ENCODE results near the gene IFITM1. TPM values are rescaled to one million over a fixed set of nuclear protein-coding genes. Genes with fewer than 3 reads are reported as not detected.

Gene IFITM1
- total and polyA plus RNA-seq, 10 donors: 314 to 670 (median 496) TPM

- 91 to 97% (median 95%) methylated on average over 2 of the region's 2 CpGs for WGBS, 5 donors
- intact Hi-C loops (cut with DNase I; ENCODE audit: low total_unique reads): no loop called here
- peak; percentile 6 for DNase-seq
- Histone ChIP-seq H3K27ac (peak overlapping the region in 5 of 8 donors; percentile 12 to 99 (median 97)), H3K4me3 (no peak overlapping the region), H3K27me3 (replicated peaks in 1 of 7) (no peaks in the 10 kb centered on the region), H3K36me3 (peaks cover 0 to 19% (median 0%) of the 10 kb centered on the region in 6 donors), H3K9me3 (no peaks in the 10 kb centered on the region), H3K4me1 (peaks cover 41 to 81% (median 65%) of the 10 kb centered on the region in 6 donors)
- TF ChIP-seq, protein P1, sequence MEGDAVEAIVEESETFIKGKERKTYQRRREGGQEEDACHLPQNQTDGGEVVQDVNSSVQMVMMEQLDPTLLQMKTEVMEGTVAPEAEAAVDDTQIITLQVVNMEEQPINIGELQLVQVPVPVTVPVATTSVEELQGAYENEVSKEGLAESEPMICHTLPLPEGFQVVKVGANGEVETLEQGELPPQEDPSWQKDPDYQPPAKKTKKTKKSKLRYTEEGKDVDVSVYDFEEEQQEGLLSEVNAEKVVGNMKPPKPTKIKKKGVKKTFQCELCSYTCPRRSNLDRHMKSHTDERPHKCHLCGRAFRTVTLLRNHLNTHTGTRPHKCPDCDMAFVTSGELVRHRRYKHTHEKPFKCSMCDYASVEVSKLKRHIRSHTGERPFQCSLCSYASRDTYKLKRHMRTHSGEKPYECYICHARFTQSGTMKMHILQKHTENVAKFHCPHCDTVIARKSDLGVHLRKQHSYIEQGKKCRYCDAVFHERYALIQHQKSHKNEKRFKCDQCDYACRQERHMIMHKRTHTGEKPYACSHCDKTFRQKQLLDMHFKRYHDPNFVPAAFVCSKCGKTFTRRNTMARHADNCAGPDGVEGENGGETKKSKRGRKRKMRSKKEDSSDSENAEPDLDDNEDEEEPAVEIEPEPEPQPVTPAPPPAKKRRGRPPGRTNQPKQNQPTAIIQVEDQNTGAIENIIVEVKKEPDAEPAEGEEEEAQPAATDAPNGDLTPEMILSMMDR (IDR thresholded peaks at IDR 0.05 in 8 of 11, conservative IDR thresholded peaks at IDR 0.05 in 3 of 11): no peak
- TF ChIP-seq POLR2A (IDR thresholded peaks at IDR 0.05) (no peak), POLR2AphosphoS5 (IDR thresholded peaks at IDR 0.05) (no peak)
These were observed 16.0 kb downstream of the IFITM1 start for GRCh38 chr11:329886-330253.

DNA sequence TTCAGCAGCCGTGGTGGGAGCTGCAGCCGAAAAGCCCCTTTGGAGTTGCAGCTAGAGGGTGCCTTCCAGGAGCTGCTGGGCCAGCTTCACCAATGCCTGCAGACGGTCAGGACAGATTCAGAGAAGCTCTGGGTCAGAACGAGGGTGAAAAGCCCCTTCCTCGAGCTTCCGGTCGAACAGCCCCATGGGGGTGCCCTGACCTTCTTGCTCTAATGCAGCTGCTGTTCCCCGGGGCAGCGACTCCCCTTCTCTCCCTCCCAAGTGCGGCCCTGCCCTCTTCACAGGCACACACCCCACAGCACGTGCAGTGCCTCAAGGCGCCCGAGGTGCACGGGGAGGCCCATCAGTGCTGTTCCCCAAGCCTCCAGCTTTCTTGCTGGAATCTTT is 16.5 kb downstream of the IFITM1 start:
- DNase-seq: peak; percentile 82
- Histone ChIP-seq H3K36me3 (peaks cover 0 to 19% (median 0%) of the 10 kb centered on the region in 6 donors), H3K27me3 (replicated peaks in 1 of 7) (no peaks in the 10 kb centered on the region), H3K4me1 (peaks cover 41 to 80% (median 65%) of the 10 kb centered on the region in 6 donors), H3K27ac (peak overlapping the region in 5 of 8 donors; percentile 12 to 99 (median 97)), H3K4me3 (no peak overlapping the region), H3K9me3 (no peaks in the 10 kb centered on the region)
- no peak for TF ChIP-seq POLR2A (IDR thresholded peaks at IDR 0.05)
- TF ChIP-seq, protein P1 (IDR thresholded peaks at IDR 0.05 in 8 of 11, conservative IDR thresholded peaks at IDR 0.05 in 3 of 11): no peak
- TF ChIP-seq POLR2AphosphoS5 (IDR thresholded peaks at IDR 0.05): no peak
- 69 to 83% (median 72%) methylated on average over 14 of the region's 14 CpGs for WGBS, 5 donors
- intact Hi-C loops (cut with DNase I; ENCODE audit: low total_unique reads): no loop called here

DNA sequence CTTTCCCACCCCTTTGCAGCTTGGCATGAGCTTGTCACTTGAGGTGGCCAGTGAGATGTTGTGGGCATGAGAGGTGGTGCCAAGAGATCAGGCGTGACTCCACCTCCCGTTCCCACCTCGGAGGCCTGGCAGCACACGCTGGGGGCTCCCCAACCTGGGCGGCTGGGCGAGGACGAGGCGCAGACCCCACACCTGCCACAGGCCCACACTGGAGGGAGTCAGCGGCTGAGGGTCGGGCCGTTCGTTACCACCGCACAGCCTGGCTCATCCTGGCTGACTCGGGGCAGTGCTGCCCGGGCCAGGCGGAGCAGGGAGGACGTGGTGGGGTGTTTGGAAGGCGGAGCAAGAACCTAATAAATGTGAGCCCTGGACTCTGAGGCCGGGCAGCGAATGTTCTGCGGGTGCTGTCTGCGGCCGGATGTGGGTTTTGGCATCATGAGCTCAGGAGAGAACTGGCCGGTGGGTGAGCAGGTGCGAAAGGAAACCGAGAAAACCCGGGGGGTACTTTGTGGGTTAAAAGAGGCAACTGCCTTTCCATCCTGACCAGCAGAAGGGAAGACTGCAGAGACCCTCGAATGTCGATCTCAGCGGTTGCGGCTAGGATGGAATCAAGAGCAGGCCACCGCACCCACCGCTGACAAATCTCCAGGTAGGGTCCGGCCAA is 17.0 kb downstream of the IFITM1 start:
- intact Hi-C loops (cut with DNase I; ENCODE audit: low total_unique reads): no loop called here
- peak overlapping the region in 1 of 8 donors; percentile 22 for H3K4me3 ChIP-seq
- TF ChIP-seq POLR2A (IDR thresholded peaks at IDR 0.05): no peak
- TF ChIP-seq, protein P1 (IDR thresholded peaks at IDR 0.05 in 8 of 11, conservative IDR thresholded peaks at IDR 0.05 in 3 of 11): no peak
- TF ChIP-seq POLR2AphosphoS5 (IDR thresholded peaks at IDR 0.05): peak in 2 of 3 donors; percentile 53 to 60
- no peaks in the 10 kb centered on the region for H3K27me3 ChIP-seq (replicated peaks in 1 of 7)
- H3K9me3 ChIP-seq: no peaks in the 10 kb centered on the region
- H3K4me1 ChIP-seq: peaks cover 37 to 80% (median 65%) of the 10 kb centered on the region in 6 donors
- 68 to 78% (median 68%) methylated on average over 27 to 34 of the region's 34 CpGs for WGBS, 5 donors
- peaks cover 0 to 19% (median 0%) of the 10 kb centered on the region in 6 donors for H3K36me3 ChIP-seq
- H3K27ac ChIP-seq: peak overlapping the region in 5 of 8 donors; percentile 12 to 99 (median 97)
- peak; percentile 85 for DNase-seq

GRCh38 chr11:331358-332060 is 17.7 kb downstream of the IFITM1 start:
- H3K4me1 ChIP-seq: peaks cover 35 to 80% (median 65%) of the 10 kb centered on the region in 6 donors
- peaks cover 0 to 19% (median 0%) of the 10 kb centered on the region in 6 donors for H3K36me3 ChIP-seq
- peak overlapping the region in 4 of 8 donors; percentile 41 to 99 (median 98) for H3K27ac ChIP-seq
- TF ChIP-seq, protein P1 (IDR thresholded peaks at IDR 0.05 in 8 of 11, conservative IDR thresholded peaks at IDR 0.05 in 3 of 11): no peak
- TF ChIP-seq POLR2AphosphoS5 (IDR thresholded peaks at IDR 0.05): peak in 2 of 3 donors; percentile 6 to 12
- TF ChIP-seq POLR2A (IDR thresholded peaks at IDR 0.05): no peak
- DNase-seq: peak; percentile 77
- no peaks in the 10 kb centered on the region for H3K27me3 ChIP-seq (replicated peaks in 1 of 7)
- peak overlapping the region in 1 of 8 donors; percentile 22 for H3K4me3 ChIP-seq
- H3K9me3 ChIP-seq: no peaks in the 10 kb centered on the region
- intact Hi-C loops (cut with DNase I; ENCODE audit: low total_unique reads): no loop called here
- 71 to 80% (median 77%) methylated on average over 18 to 19 of the region's 19 CpGs for WGBS, 5 donors
